A673 (cell line): ENCODE data around the gene PEA15. TPM values are rescaled to one million over a fixed set of nuclear protein-coding genes. Genes with fewer than 3 reads are reported as not detected.

Experiments
- BruUV-seq: library from RNA; stranded (reverse); fragments of 400-500 nt; replicated peaks from 2 replicates; lab custom pipeline; 2021; lab: Mats Ljungman, UMichigan
- CTCF ChIA-PET: fragments of 300-600 bp; sonication (Branson Sonifier 250); formaldehyde crosslinking; loops from one replicate; lab custom pipeline; 2022; ENCODE audit warnings: antibody characterized with exemption; lab: Charles Lee
- POLR2A ChIA-PET: fragments of 300-600 bp; sonication (Branson Sonifier 250); formaldehyde crosslinking; loops from one replicate; lab custom pipeline; 2022; ENCODE audit warnings: antibody characterized with exemption; ENCODE audit not compliant: low non-redundant PET; lab: Charles Lee
- DNase-seq: peaks from one replicate; pipeline ENCODE4 v3.0.0-alpha.2; 2015; ENCODE audit warnings: low spot score
- H3K27ac ChIP-seq: fragments of 200-600 bp; sonication (generic); 2 replicates; pipeline ENCODE4 v1.5.1; 2016; ENCODE audit warnings: mixed run types, low read depth, mild to moderate bottlenecking, mixed read lengths, antibody characterized with exemption, low read length; ENCODE audit not compliant: poor library complexity, severe bottlenecking
- H3K27me3 ChIP-seq: fragments of 200-600 bp; sonication (generic); replicated peaks from 2 replicates; pipeline ENCODE4 v1.6.1; 2017; ENCODE audit warnings: mixed run types, low read depth, mild to moderate bottlenecking, mixed read lengths, antibody characterized with exemption, low read length; ENCODE audit not compliant: insufficient read depth, poor library complexity
- H3K36me3 ChIP-seq: fragments of 200-600 bp; sonication (generic); 2 replicates; pipeline ENCODE4 v1.6.1; 2016; ENCODE audit warnings: mixed run types, mild to moderate bottlenecking, mixed read lengths, antibody characterized with exemption, low read length; ENCODE audit not compliant: insufficient read depth, poor library complexity, severe bottlenecking
- H3K4me1 ChIP-seq: fragments of 200-600 bp; sonication (generic); 2 replicates; pipeline ENCODE4 v1.6.1; 2017; ENCODE audit warnings: mixed run types, mild to moderate bottlenecking, mixed read lengths, antibody characterized with exemption, low read length; ENCODE audit not compliant: insufficient read depth, poor library complexity, severe bottlenecking
- H3K4me3 ChIP-seq: fragments of 200-600 bp; sonication (generic); 2 replicates; pipeline ENCODE4 v1.5.1; 2016; ENCODE audit warnings: low read depth, mixed run types, mild to moderate bottlenecking, mixed read lengths, low read length; ENCODE audit not compliant: poor library complexity, severe bottlenecking
- H3K9me3 ChIP-seq: fragments of 200-600 bp; sonication (generic); 2 replicates; pipeline ENCODE4 v1.6.1; 2016; ENCODE audit warnings: mixed run types, low read depth, mild to moderate bottlenecking, mixed read lengths, antibody characterized with exemption, low read length; ENCODE audit not compliant: poor library complexity, severe bottlenecking
- EZH2 ChIP-seq: fragments of 200-600 bp; sonication (generic); IDR thresholded peaks from 2 replicates; pipeline ENCODE4 v1.6.1; 2017; ENCODE audit warnings: borderline replicate concordance, low read depth, mild to moderate bottlenecking, mixed read lengths, antibody characterized with exemption, low read length; ENCODE audit not compliant: poor library complexity, severe bottlenecking
- intact Hi-C: fragments of 100-400 bp; cut with micrococcal nuclease; formaldehyde crosslinking; loops from one replicate; pipeline ENCODE4 v1.10.0; 2022; ENCODE audit not compliant: unreplicated experiment
- total RNA-seq: library from RNA; stranded (reverse); gene quantifications from 2 replicates; pipeline ENCODE4 v1.2.3, GENCODE V29; 2021
- TF ChIP-seq, protein P1 (sequence below): fragments of 300-800, 200-600 bp; sonication (generic); conservative IDR thresholded peaks from 2 replicates; pipeline ENCODE4 v1.5.1; 2017; ENCODE audit warnings: low read depth, mild to moderate bottlenecking, antibody characterized with exemption, low read length, moderate library complexity, mixed read lengths

Gene PEA15
- total RNA-seq, 1 experiment from 2014 or later = 87.7 TPM

DNA sequence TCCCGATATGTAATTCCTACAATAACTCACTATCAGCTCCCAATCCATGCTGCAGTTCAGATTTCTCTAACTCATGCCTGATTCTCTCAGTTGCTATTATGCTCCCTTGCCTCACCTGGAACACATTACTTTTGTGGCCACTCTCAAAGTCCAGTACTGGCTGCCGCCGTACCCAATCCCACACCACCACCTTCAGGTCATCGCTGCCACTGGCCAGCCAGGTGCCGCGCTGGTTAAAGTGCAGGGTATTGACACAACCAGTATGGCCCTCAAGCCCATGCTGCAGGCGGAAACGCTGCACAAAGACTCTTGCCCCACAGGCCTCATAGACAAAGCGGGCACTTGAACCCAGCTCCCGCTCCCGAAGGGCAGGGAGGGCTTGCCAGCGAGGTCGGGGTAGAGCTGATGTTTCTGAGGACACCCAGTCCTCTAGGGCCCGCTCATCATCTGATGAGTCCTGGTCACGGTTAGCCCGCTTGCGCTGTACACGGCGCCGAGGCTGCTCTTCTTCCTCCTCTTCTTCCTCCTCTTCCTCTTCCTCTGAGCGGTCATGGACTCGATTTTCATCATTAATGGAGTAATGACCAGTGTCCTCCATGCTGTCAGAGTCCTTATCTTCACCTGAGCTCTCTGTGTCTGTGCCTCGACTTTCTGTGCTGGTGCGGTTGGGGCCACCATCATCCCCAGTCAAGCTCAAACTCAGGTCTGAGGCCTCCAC, 34.6 kb downstream of the PEA15 start:
- H3K36me3 ChIP-seq = peaks cover 82% of the 10 kb centered on the region
- TSS peak; percentile 49 for BruUV-seq
- H3K4me3 ChIP-seq = no peak overlapping the region
- intact Hi-C loops = no loop called here
- ChIA-PET POLR2A (no interaction called here), CTCF (interaction anchor here (0.8 kb wide), 1 partner anchor 12 kb away, joined by 3 read pairs; no protein-coding TSS in a partner anchor)
- no peak overlapping the region for H3K27ac ChIP-seq
- no peaks in the 10 kb centered on the region for H3K9me3 ChIP-seq
- DNase-seq = no peak
- H3K4me1 ChIP-seq = no peaks in the 10 kb centered on the region
- TF ChIP-seq EZH2 = no peak
- TF ChIP-seq, protein P1, sequence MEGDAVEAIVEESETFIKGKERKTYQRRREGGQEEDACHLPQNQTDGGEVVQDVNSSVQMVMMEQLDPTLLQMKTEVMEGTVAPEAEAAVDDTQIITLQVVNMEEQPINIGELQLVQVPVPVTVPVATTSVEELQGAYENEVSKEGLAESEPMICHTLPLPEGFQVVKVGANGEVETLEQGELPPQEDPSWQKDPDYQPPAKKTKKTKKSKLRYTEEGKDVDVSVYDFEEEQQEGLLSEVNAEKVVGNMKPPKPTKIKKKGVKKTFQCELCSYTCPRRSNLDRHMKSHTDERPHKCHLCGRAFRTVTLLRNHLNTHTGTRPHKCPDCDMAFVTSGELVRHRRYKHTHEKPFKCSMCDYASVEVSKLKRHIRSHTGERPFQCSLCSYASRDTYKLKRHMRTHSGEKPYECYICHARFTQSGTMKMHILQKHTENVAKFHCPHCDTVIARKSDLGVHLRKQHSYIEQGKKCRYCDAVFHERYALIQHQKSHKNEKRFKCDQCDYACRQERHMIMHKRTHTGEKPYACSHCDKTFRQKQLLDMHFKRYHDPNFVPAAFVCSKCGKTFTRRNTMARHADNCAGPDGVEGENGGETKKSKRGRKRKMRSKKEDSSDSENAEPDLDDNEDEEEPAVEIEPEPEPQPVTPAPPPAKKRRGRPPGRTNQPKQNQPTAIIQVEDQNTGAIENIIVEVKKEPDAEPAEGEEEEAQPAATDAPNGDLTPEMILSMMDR = no peak
- H3K27me3 ChIP-seq = no peaks in the 10 kb centered on the region

DNA sequence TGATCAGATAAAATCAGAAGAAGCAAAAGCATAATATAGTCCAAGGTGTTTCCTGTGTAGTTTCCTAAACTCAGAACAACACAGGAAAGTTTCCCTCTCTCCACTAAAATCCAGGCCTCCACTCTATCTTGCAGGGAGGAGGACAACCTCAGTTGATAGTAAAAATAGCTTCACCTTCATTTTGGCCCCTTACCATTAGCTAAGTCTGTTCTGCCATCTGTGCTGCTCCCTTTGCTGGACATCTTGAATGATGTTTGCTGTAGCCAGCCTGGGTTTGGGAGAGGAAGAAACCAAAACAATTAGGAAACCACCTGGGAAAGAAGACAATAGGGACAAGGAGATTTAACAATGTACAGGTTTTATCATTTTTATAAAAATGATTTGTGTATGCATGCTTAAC, 38.6 kb downstream of the PEA15 start:
- CTCF ChIA-PET = no interaction called here
- Histone ChIP-seq H3K9me3 (no peaks in the 10 kb centered on the region), H3K4me3 (no peak overlapping the region), H3K36me3 (peaks cover 43% of the 10 kb centered on the region), H3K27me3 (no peaks in the 10 kb centered on the region), H3K4me1 (no peaks in the 10 kb centered on the region), H3K27ac (no peak overlapping the region)
- no TSS peak for BruUV-seq
- POLR2A ChIA-PET = interaction anchor here (0.6 kb wide), 1 partner anchor 18 kb away, joined by 4 read pairs; no protein-coding TSS in a partner anchor
- DNase-seq = no peak
- no peak for TF ChIP-seq EZH2
- TF ChIP-seq, protein P1 = no peak
- intact Hi-C loops = no loop called here

DNA sequence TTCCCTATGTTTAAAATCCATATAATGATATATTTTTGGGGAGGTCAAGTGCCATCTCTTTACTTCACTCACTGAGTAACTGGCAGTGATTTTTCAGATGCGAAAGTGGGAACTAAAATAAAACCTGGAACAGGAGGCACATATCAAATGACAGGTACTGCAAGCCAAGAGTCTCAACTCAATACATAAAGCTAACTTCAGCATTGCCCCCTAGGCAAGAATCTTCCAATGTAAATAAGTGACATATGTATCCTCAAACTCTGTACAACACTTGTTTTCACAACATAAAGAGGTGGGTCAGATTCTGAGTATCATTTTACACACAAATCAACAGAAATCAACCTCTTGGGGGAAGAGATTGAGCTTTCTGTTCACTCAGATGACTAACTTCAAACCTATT, 39.0 kb downstream of the PEA15 start:
- intact Hi-C loops = no loop called here
- H3K9me3 ChIP-seq = no peaks in the 10 kb centered on the region
- H3K27ac ChIP-seq = no peak overlapping the region
- TF ChIP-seq, protein P1 = no peak
- TF ChIP-seq EZH2 = no peak
- no peaks in the 10 kb centered on the region for H3K27me3 ChIP-seq
- H3K36me3 ChIP-seq = peaks cover 38% of the 10 kb centered on the region
- POLR2A ChIA-PET = interaction anchor here (0.6 kb wide), 2 partner anchors 17 to 213 kb away, joined by 3 to 4 read pairs; no protein-coding TSS in a partner anchor
- CTCF ChIA-PET = no interaction called here
- no peak for DNase-seq
- no peak overlapping the region for H3K4me3 ChIP-seq
- H3K4me1 ChIP-seq = no peaks in the 10 kb centered on the region
- BruUV-seq = no TSS peak
